Measurements from ENCODE around the gene PAF1.

DNA sequence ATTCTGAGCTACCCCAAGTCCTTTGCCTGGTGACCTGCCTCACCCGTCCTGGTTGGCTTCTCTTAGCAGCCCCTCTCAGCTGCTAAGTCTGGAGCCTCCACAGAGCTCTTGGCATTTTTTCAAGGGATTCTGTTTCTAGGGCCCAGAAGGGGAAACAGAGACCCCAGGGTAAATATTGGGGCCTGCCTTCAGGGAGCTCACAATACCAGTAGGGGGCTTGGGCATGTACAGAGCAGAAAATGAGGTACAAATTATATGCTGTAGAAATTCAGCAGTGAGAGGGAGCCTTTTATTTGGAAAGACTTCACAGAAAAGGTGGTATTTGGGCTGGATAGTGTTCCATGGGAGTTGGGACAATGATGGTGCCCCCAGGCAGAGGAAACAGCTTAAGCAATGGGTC, 45.0 kb downstream of the PAF1 start:
- TF ChIP-seq, protein P1, sequence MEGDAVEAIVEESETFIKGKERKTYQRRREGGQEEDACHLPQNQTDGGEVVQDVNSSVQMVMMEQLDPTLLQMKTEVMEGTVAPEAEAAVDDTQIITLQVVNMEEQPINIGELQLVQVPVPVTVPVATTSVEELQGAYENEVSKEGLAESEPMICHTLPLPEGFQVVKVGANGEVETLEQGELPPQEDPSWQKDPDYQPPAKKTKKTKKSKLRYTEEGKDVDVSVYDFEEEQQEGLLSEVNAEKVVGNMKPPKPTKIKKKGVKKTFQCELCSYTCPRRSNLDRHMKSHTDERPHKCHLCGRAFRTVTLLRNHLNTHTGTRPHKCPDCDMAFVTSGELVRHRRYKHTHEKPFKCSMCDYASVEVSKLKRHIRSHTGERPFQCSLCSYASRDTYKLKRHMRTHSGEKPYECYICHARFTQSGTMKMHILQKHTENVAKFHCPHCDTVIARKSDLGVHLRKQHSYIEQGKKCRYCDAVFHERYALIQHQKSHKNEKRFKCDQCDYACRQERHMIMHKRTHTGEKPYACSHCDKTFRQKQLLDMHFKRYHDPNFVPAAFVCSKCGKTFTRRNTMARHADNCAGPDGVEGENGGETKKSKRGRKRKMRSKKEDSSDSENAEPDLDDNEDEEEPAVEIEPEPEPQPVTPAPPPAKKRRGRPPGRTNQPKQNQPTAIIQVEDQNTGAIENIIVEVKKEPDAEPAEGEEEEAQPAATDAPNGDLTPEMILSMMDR (IDR thresholded peaks at IDR 0.05 in 4 of 5, conservative IDR thresholded peaks at IDR 0.05 in 1 of 5): no peak
- TF ChIP-seq POLR2A (IDR thresholded peaks at IDR 0.05): no peak

Data from gastrocnemius medialis (tissue), 4 donors.